BJ (cell line): ENCODE results near the gene IGDCC3. TPM values are rescaled to one million over a fixed set of nuclear protein-coding genes. Genes with fewer than 3 reads are reported as not detected.

Experiments
- CTCF ChIA-PET: fragments of 350-600 bp; formaldehyde crosslinking; extraction: SDS; loops from one replicate; lab custom pipeline; 2021; ENCODE audit warnings: antibody characterized with exemption, inconsistent platforms; lab: Yijun Ruan, JAX
- POLR2A ChIA-PET: fragments of 300-600 bp; sonication (Branson Sonifier 250); formaldehyde crosslinking; extraction: SDS; loops from one replicate; lab custom pipeline; 2021; ENCODE audit warnings: antibody characterized with exemption; lab: Charles Lee
- DNase-seq: peaks from one replicate; pipeline ENCODE4 v3.0.0-alpha.2; 2011; ENCODE audit warnings: low read depth
- H3K27me3 ChIP-seq: 2 replicates; pipeline ENCODE4 v1.6.0; 2011; ENCODE audit warnings: low read length; ENCODE audit not compliant: control insufficient read depth, insufficient read depth
- H3K36me3 ChIP-seq: 2 replicates; pipeline ENCODE4 v1.5.1; 2011; ENCODE audit warnings: low read length; ENCODE audit not compliant: control insufficient read depth, insufficient read depth
- H3K4me3 ChIP-seq: 2 replicates; pipeline ENCODE4 v1.5.1; 2011; ENCODE audit warnings: low read depth, mild to moderate bottlenecking, control low read depth, low read length
- CTCF ChIP-seq: IDR thresholded peaks from 2 replicates; pipeline ENCODE4 v1.5.1; 2011; ENCODE audit warnings: low read depth, mild to moderate bottlenecking, control low read depth, inconsistent platforms, low read length, moderate library complexity; ENCODE audit not compliant: insufficient read depth
- polyA plus RNA-seq: library from polyadenylated mRNA; depleted of rRNA; stranded (reverse); fragments of >200 nt; gene quantifications from 2 replicates; pipeline ENCODE4 v1.2.3, GENCODE V29; 2011

IGDCC3 gene
- polyA plus RNA-seq, 1 experiment, result not detected

- TF ChIP-seq CTCF, result no peak
- POLR2A ChIA-PET, result interaction anchor here (0.6 to 0.8 kb wide), 2 partner anchors 104 to 175 kb away, joined by 3 to 5 read pairs; no protein-coding TSS in a partner anchor
- Histone ChIP-seq H3K27me3 (no peaks in the 10 kb centered on the region), H3K4me3 (no peak overlapping the region), H3K36me3 (no peaks in the 10 kb centered on the region)
- CTCF ChIA-PET, result interaction anchor here (2.5 kb wide), 1 partner anchor 10 kb away, joined by 7 read pairs; no protein-coding TSS in a partner anchor
- DNase-seq, result no peak
Measured at GRCh38 chr15:65305776-65306175, 72.0 kb downstream of the IGDCC3 start.

- ChIA-PET POLR2A (interaction anchor here (0.6 to 1.6 kb wide), 8 partner anchors 7 to 1470 kb away, joined by 3 to 12 read pairs (median 4); partner anchors contain the start of genes CLPX and PARP16), CTCF (interaction anchor here (0.7 to 2.5 kb wide), 5 partner anchors 11 to 124 kb away, joined by 3 to 7 read pairs (median 3); no protein-coding TSS in a partner anchor)
- no peak overlapping the region for H3K4me3 ChIP-seq
- no peaks in the 10 kb centered on the region for H3K36me3 ChIP-seq
- DNase-seq, result no peak
- no peak for TF ChIP-seq CTCF
- no peaks in the 10 kb centered on the region for H3K27me3 ChIP-seq
Measured at GRCh38 chr15:65305150-65305758, 72.5 kb downstream of the IGDCC3 start.

GRCh38 chr15:65304381-65305149 lies 73.2 kb downstream of the IGDCC3 start, which contains the start of gene RNU5B-1:
RNU5B-1 (plus strand) TSS chr15:65304677.
- peak; percentile 92 for TF ChIP-seq CTCF
- peak; percentile 91 for DNase-seq
- CTCF ChIA-PET, result interaction anchor here (0.7 to 2.5 kb wide), 5 partner anchors 11 to 124 kb away, joined by 3 to 7 read pairs (median 3); no protein-coding TSS in a partner anchor
- POLR2A ChIA-PET, result interaction anchor here (0.6 to 1.6 kb wide), 6 partner anchors 8 to 1471 kb away, joined by 3 to 12 read pairs (median 4); partner anchors contain the start of genes CLPX and PARP16
- Histone ChIP-seq H3K27me3 (no peaks in the 10 kb centered on the region), H3K36me3 (no peaks in the 10 kb centered on the region), H3K4me3 (peak within 1 kb of the TSS; percentile 48)

GRCh38 chr15:65303687-65304380 lies 74.0 kb downstream of the IGDCC3 start:
- H3K36me3 ChIP-seq, result no peaks in the 10 kb centered on the region
- POLR2A ChIA-PET, result interaction anchor here (1.0 to 1.6 kb wide), 4 partner anchors 13 to 119 kb away, joined by 3 to 12 read pairs (median 6); partner anchors contain the start of genes CLPX and PARP16
- no peak for TF ChIP-seq CTCF
- H3K4me3 ChIP-seq, result peak overlapping the region; percentile 48
- CTCF ChIA-PET, result interaction anchor here (1.0 kb wide), 1 partner anchor 10 kb away, joined by 3 read pairs; no protein-coding TSS in a partner anchor
- no peak for DNase-seq
- H3K27me3 ChIP-seq, result no peaks in the 10 kb centered on the region
